GM21737 (cell line): ENCODE results near the gene TFR2.

Experiments used
- ATAC-seq: cut with Tn5 transposase; IDR thresholded peaks from one replicate; pipeline ENCODE4 v1.9.1; 2021; ENCODE audit warnings: mild to moderate bottlenecking, moderate library complexity; ENCODE audit not compliant: unreplicated experiment

TFR2 gene

GRCh38 chr7:100641463-100641859 is at the start of gene TFR2:
Gene TFR2, minus strand, starts transcription at chr7:100641552. Its CDS starts 43 bp downstream, at chr7:100641509.
- ATAC-seq: no peak

GRCh38 chr7:100689230-100690135 is 48.1 kb upstream of the TFR2 start:
- no peak for ATAC-seq

- no peak for ATAC-seq
Measured at GRCh38 chr7:100688326-100688860, 47.0 kb upstream of the TFR2 start.

- no peak for ATAC-seq
Measured at GRCh38 chr7:100687751-100688300, 46.5 kb upstream of the TFR2 start.

GRCh38 chr7:100687261-100687660 is 45.9 kb upstream of the TFR2 start:
- ATAC-seq: no peak

GRCh38 chr7:100686822-100687211 is 45.5 kb upstream of the TFR2 start:
- ATAC-seq: no peak

GRCh38 chr7:100686201-100686821 is 45.0 kb upstream of the TFR2 start:
- no peak for ATAC-seq

GRCh38 chr7:100685631-100686145 is 44.3 kb upstream of the TFR2 start:
- no peak for ATAC-seq

GRCh38 chr7:100685049-100685605 is 43.8 kb upstream of the TFR2 start:
- no peak for ATAC-seq

GRCh38 chr7:100684534-100685042 is 43.2 kb upstream of the TFR2 start:
- no peak for ATAC-seq

GRCh38 chr7:100683659-100684533 is 42.5 kb upstream of the TFR2 start:
- ATAC-seq: no peak

GRCh38 chr7:100682991-100683658 is 41.8 kb upstream of the TFR2 start:
- no peak for ATAC-seq

- ATAC-seq: no peak
Measured at GRCh38 chr7:100682228-100682741, 40.9 kb upstream of the TFR2 start.

- ATAC-seq: no peak
Measured at GRCh38 chr7:100681491-100682227, 40.3 kb upstream of the TFR2 start.

GRCh38 chr7:100680576-100681271 is 39.4 kb upstream of the TFR2 start:
- ATAC-seq: no peak

- no peak for ATAC-seq
Measured at GRCh38 chr7:100679927-100680575, 38.7 kb upstream of the TFR2 start.

GRCh38 chr7:100679129-100679926 is 38.0 kb upstream of the TFR2 start:
- ATAC-seq: no peak
